Neural progenitor cell (in vitro differentiated cells): ENCODE data around the gene GAB2. TPM values are rescaled to one million over a fixed set of nuclear protein-coding genes. Genes with fewer than 3 reads are reported as not detected.

Experiments used
- DNase-seq: peaks from one replicate; pipeline ENCODE4 v3.0.0-alpha.2; 2016; ENCODE audit warnings: low spot score
- H2AFZ ChIP-seq: fragments of 200-600 bp; sonication (generic); replicated peaks from 2 replicates; pipeline ENCODE4 v1.6.1; 2016; ENCODE audit warnings: antibody characterized with exemption
- H3F3A ChIP-seq: fragments of 200-600 bp; sonication (generic); 2 replicates; pipeline ENCODE4 v1.6.1; 2016; ENCODE audit warnings: antibody characterized with exemption, low read depth
- H3K27ac ChIP-seq: fragments of 200-600 bp; sonication (generic); 2 replicates; pipeline ENCODE4 v1.5.1; 2016; ENCODE audit warnings: mild to moderate bottlenecking
- H3K27me3 ChIP-seq: fragments of 200-600 bp; sonication (generic); 2 replicates; pipeline ENCODE4 v1.6.1; 2016; ENCODE audit warnings: mild to moderate bottlenecking, moderate library complexity
- H3K36me3 ChIP-seq: fragments of 200-600 bp; sonication (generic); 2 replicates; pipeline ENCODE4 v1.5.1; 2016
- H3K4me1 ChIP-seq: fragments of 200-600 bp; sonication (generic); 2 replicates; pipeline ENCODE4 v1.6.1; 2016; ENCODE audit warnings: mixed run types
- H3K4me2 ChIP-seq: fragments of 200-600 bp; sonication (generic); 2 replicates; pipeline ENCODE4 v1.6.1; 2016
- H3K4me3 ChIP-seq: fragments of 200-600 bp; sonication (generic); 2 replicates; pipeline ENCODE4 v1.5.1; 2016
- H3K79me2 ChIP-seq: fragments of 200-600 bp; sonication (generic); 2 replicates; pipeline ENCODE4 v1.6.1; 2016; ENCODE audit warnings: low read depth
- H3K9ac ChIP-seq: fragments of 200-600 bp; sonication (generic); 2 replicates; pipeline ENCODE4 v1.6.1; 2016
- H3K9me3 ChIP-seq: fragments of 200-600 bp; sonication (generic); 2 replicates; pipeline ENCODE4 v1.5.1; 2016; ENCODE audit warnings: low read depth
- H4K20me1 ChIP-seq: fragments of 200-600 bp; sonication (generic); 2 replicates; pipeline ENCODE4 v1.6.1; 2016; ENCODE audit warnings: low read depth
- H3K27ac Mint-ChIP-seq: 3 replicates; pipeline ENCODE4 v1.8.0; 2021; ENCODE audit warnings: mixed read lengths
- H3K27me3 Mint-ChIP-seq: 2 replicates; pipeline ENCODE4 v1.8.0; 2022; ENCODE audit warnings: low read depth, mild to moderate bottlenecking, inconsistent platforms, moderate library complexity, mixed read lengths; ENCODE audit not compliant: insufficient read depth
- H3K36me3 Mint-ChIP-seq: 3 replicates; pipeline ENCODE4 v1.8.0; 2021; ENCODE audit warnings: mixed read lengths
- H3K4me1 Mint-ChIP-seq: 3 replicates; pipeline ENCODE4 v1.8.0; 2021; ENCODE audit warnings: mixed read lengths
- H3K4me3 Mint-ChIP-seq: 3 replicates; pipeline ENCODE4 v1.8.0; 2021; ENCODE audit warnings: mild to moderate bottlenecking, moderate library complexity, mixed read lengths
- H3K9me3 Mint-ChIP-seq: 3 replicates; pipeline ENCODE4 v1.8.0; 2020; ENCODE audit warnings: mixed read lengths
- EZH2 ChIP-seq: fragments of 200-600 bp; sonication (generic); IDR thresholded peaks from 2 replicates; pipeline ENCODE4 v1.6.1; 2017; ENCODE audit warnings: antibody characterized with exemption, mild to moderate bottlenecking, moderate library complexity
- EZH2phosphoT487 ChIP-seq: fragments of 200-600 bp; sonication (generic); IDR thresholded peaks from 2 replicates; pipeline ENCODE4 v1.6.1; 2017; ENCODE audit warnings: antibody characterized with exemption
- total RNA-seq: library from RNA; depleted of rRNA; stranded (reverse); fragments of >200 nt; gene quantifications from 2 replicates; pipeline ENCODE4 v1.2.3, GENCODE V29; 2015; ENCODE audit warnings: low replicate concordance
- TF ChIP-seq, protein P1 (sequence below): fragments of 200-600 bp; sonication (generic); IDR thresholded peaks from 2 replicates; pipeline ENCODE4 v1.5.1; 2017; ENCODE audit warnings: antibody characterized with exemption, mild to moderate bottlenecking

GAB2 gene
- total RNA-seq, 1 donor from 2014 or later: 11.1 TPM

DNA sequence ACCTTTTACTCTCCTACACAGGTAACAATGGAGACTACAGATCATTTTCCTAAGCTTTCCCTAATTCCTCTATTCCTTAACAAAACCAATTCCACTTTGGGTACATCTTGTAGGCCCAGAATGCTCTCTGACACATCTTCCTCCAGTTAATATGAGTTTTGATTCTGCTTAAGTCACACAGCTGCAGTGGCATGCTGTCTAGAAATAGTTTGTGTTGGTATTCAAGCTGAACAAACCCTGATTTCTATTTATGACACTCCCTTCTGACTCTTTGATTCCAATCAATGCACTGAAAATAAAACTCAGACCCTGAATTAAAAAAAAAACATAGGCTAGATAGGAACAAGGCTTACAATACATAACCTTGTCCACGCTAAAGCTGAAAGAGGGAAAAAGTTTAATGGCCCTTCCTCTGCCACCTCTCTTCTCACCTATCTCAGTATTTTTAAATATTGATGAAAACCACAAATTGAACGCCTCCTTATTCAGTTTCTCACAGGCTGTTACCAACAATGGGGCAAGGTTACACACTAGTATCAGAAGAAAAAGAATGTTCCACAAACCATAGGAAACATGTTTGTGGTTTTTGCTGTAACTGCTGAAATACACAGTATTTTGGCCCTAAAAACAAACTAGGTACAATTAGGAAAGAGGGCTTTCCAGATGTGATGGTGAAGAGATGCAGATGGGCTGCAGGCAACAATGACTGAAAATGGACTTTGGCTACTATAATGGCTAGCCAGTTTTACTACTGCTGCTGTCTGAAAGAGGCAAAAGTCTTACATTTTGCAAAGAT, 35.7 kb upstream of the GAB2 start:
- no peak overlapping the region for H3K4me3 Mint-ChIP-seq
- H3F3A ChIP-seq: no peaks in the 10 kb centered on the region
- no peaks in the 10 kb centered on the region for H3K27me3 Mint-ChIP-seq

DNA sequence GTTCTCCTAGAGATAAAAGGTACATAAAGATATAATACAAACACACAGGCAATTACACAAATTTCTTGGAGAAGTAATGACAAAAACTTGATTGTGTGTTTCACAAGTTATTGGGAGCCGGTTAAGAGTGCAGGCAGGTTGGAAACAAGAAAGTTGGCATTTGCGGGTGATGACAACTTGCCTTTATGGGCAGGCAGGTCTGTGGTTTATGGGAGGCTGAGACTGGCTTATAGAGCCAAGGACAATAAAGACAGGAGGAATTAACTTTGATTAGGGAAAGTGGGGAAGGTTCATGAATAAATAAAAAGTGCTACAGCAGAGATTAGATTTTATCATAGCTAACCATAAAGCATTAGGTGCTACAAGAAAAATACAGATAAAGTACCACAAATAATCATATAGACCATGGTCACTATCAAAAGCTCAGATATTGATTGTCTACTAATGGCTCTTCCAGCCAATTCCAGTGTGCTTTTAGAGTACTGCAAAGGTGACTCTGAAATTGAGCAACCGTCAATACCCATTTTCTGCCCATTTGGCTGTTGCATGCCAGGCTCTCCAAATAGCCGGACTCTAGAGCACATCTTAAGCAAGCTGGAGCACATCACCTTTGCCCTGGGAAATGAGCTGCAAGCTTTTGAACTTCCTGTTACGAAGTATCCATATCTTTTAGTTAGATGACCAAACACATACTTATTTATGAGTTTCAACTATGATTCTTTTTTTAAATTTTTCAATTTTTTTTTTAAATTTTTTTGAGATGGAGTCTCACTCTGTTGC, 33.9 kb upstream of the GAB2 start:
- Histone ChIP-seq H3K4me3 (no peak overlapping the region), H2AFZ (no peak overlapping the region), H3K9me3 (no peaks in the 10 kb centered on the region), H3K27me3 (no peaks in the 10 kb centered on the region), H3K79me2 (no peaks in the 10 kb centered on the region), H3F3A (no peaks in the 10 kb centered on the region), H3K36me3 (no peaks in the 10 kb centered on the region), H3K4me2 (no peak overlapping the region), H3K4me1 (no peaks in the 10 kb centered on the region), H4K20me1 (no peaks in the 10 kb centered on the region), H3K27ac (no peak overlapping the region), H3K9ac (no peak overlapping the region)
- no peaks in the 10 kb centered on the region for H3K27me3 Mint-ChIP-seq
- no peak overlapping the region for H3K27ac Mint-ChIP-seq
- peaks cover 5% of the 10 kb centered on the region for H3K36me3 Mint-ChIP-seq
- H3K4me1 Mint-ChIP-seq: no peaks in the 10 kb centered on the region
- no peaks in the 10 kb centered on the region for H3K9me3 Mint-ChIP-seq
- DNase-seq: no peak
- no peak overlapping the region for H3K4me3 Mint-ChIP-seq
- TF ChIP-seq, protein P1, sequence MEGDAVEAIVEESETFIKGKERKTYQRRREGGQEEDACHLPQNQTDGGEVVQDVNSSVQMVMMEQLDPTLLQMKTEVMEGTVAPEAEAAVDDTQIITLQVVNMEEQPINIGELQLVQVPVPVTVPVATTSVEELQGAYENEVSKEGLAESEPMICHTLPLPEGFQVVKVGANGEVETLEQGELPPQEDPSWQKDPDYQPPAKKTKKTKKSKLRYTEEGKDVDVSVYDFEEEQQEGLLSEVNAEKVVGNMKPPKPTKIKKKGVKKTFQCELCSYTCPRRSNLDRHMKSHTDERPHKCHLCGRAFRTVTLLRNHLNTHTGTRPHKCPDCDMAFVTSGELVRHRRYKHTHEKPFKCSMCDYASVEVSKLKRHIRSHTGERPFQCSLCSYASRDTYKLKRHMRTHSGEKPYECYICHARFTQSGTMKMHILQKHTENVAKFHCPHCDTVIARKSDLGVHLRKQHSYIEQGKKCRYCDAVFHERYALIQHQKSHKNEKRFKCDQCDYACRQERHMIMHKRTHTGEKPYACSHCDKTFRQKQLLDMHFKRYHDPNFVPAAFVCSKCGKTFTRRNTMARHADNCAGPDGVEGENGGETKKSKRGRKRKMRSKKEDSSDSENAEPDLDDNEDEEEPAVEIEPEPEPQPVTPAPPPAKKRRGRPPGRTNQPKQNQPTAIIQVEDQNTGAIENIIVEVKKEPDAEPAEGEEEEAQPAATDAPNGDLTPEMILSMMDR: no peak
- TF ChIP-seq EZH2: no peak
- no peak for TF ChIP-seq EZH2phosphoT487

More for the DNA sequence above, 35.7 kb upstream of the GAB2 start:
- H3K9me3 Mint-ChIP-seq: no peaks in the 10 kb centered on the region
- peaks cover 8% of the 10 kb centered on the region for H3K36me3 Mint-ChIP-seq
- TF ChIP-seq EZH2 (no peak), EZH2phosphoT487 (no peak)
- TF ChIP-seq, protein P1: no peak
- H3K9ac ChIP-seq: no peak overlapping the region
- no peaks in the 10 kb centered on the region for H3K79me2 ChIP-seq
- no peak overlapping the region for H3K4me2 ChIP-seq
- no peaks in the 10 kb centered on the region for H3K4me1 Mint-ChIP-seq
- no peak overlapping the region for H3K27ac ChIP-seq
- no peaks in the 10 kb centered on the region for H4K20me1 ChIP-seq
- H3K27me3 ChIP-seq: no peaks in the 10 kb centered on the region
- no peak for DNase-seq
- no peaks in the 10 kb centered on the region for H3K4me1 ChIP-seq
- no peak overlapping the region for H3K27ac Mint-ChIP-seq
- H2AFZ ChIP-seq: no peak overlapping the region
- H3K36me3 ChIP-seq: no peaks in the 10 kb centered on the region
- no peaks in the 10 kb centered on the region for H3K9me3 ChIP-seq
- no peak overlapping the region for H3K4me3 ChIP-seq

DNA sequence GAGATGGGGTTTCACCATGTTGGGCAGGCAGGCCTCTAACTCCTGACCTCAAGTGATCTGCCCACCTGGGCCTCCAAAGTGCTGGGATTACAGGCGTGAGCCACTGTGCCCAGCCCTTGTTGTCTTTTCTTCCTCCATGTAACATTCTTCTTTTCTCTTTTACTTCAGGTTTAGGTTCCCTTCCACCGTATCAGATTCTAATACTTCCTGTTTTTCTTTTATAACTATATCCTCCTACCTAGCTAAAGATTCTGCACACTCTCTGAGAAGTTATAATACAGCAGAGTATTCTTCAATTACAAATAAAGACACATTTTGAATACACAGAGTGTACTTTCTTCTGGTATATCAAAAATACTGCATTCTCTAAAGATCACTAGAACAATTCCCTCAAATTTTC, 33.2 kb upstream of the GAB2 start:
- no peaks in the 10 kb centered on the region for H3K4me1 Mint-ChIP-seq
- no peak overlapping the region for H3K4me3 Mint-ChIP-seq
- TF ChIP-seq EZH2 (no peak), EZH2phosphoT487 (no peak)
- TF ChIP-seq, protein P1: no peak
- Histone ChIP-seq H4K20me1 (no peaks in the 10 kb centered on the region), H3F3A (no peaks in the 10 kb centered on the region), H3K9me3 (no peaks in the 10 kb centered on the region), H3K4me3 (no peak overlapping the region), H3K36me3 (no peaks in the 10 kb centered on the region), H3K9ac (no peak overlapping the region), H3K27me3 (no peaks in the 10 kb centered on the region), H3K4me2 (no peak overlapping the region), H2AFZ (no peak overlapping the region), H3K79me2 (no peaks in the 10 kb centered on the region), H3K27ac (no peak overlapping the region), H3K4me1 (no peaks in the 10 kb centered on the region)
- H3K27me3 Mint-ChIP-seq: no peaks in the 10 kb centered on the region
- peaks cover 5% of the 10 kb centered on the region for H3K36me3 Mint-ChIP-seq
- H3K27ac Mint-ChIP-seq: no peak overlapping the region
- H3K9me3 Mint-ChIP-seq: no peaks in the 10 kb centered on the region
- no peak for DNase-seq
